ENCODE data around the gene CLMN. TPM values are rescaled to one million over a fixed set of nuclear protein-coding genes. Genes with fewer than 3 reads are reported as not detected.

CLMN gene
- total and polyA plus RNA-seq, 2 donors (not counting 1 experiment from before 2014, with no cell fraction given) = 9.6 to 51.5 TPM

- DNase-seq (no peak), ATAC-seq (ENCODE audit: low read depth) (no peak)
- POLR2A ChIA-PET = no interaction called here
- Histone ChIP-seq H3K4me1 (ENCODE audit: control insufficient read depth in 2 of 2, insufficient read depth in 2 of 2, low read length in 2 of 2) (peaks cover 34 to 44% of the 10 kb centered on the region in 2 donors), H2AFZ (ENCODE audit: insufficient read depth, low read depth, low read length, poor library complexity, severe bottlenecking) (no peak overlapping the region), H3K9ac (ENCODE audit: low read length) (no peak overlapping the region), H3K9me3 (ENCODE audit: control extremely low read depth in 1 of 3, control insufficient read depth in 2 of 3, insufficient read depth in 1 of 3, low read length in 2 of 3) (peaks cover 0 to 3% (median 0%) of the 10 kb centered on the region in 3 donors), H4K20me1 (ENCODE audit: control insufficient read depth, insufficient read depth, low read length, poor library complexity, severe bottlenecking) (no peaks in the 10 kb centered on the region), H3K27me3 (replicated peaks in 1 of 4; ENCODE audit: control extremely low read depth in 1 of 4, control insufficient read depth in 3 of 4, insufficient read depth in 4 of 4, low read length in 3 of 4) (no peaks in the 10 kb centered on the region), H3K36me3 (replicated peaks in 1 of 2; ENCODE audit: control extremely low read depth in 1 of 2, control insufficient read depth in 1 of 2, extremely low read depth in 1 of 2, insufficient read depth in 2 of 2, low read length in 1 of 2) (no peaks in the 10 kb centered on the region), H3K4me2 (replicated peaks; ENCODE audit: low read depth, low read length, poor library complexity, severe bottlenecking) (no peak overlapping the region), H3K27ac (ENCODE audit: low read length in 2 of 2) (no peak overlapping the region), H3K79me2 (ENCODE audit: control insufficient read depth, insufficient read depth, low read length) (no peaks in the 10 kb centered on the region), H3K4me3 (ENCODE audit: control extremely low read depth in 1 of 5, extremely low read depth in 1 of 5, insufficient read depth in 1 of 5, low read depth in 2 of 5, low read length in 4 of 5) (no peak overlapping the region)
- intact Hi-C loops (cut with micrococcal nuclease) = no loop called here
- peaks cover 43% of the 10 kb centered on the region for H3K4me1 Mint-ChIP-seq
- CTCF ChIA-PET = no interaction called here
- H3K4me3 Mint-ChIP-seq = no peak overlapping the region
- no peaks in the 10 kb centered on the region for H3K9me3 Mint-ChIP-seq (ENCODE audit: insufficient read depth)
- no peaks in the 10 kb centered on the region for H3K27me3 Mint-ChIP-seq
- peak overlapping the region; percentile 20 for H3K27ac Mint-ChIP-seq
- 80% methylated on average over 1 of the region's 6 CpGs for WGBS (ENCODE audit: insufficient coverage)
- TF ChIP-seq EZH2 (IDR thresholded peaks at IDR 0.05; ENCODE audit: borderline replicate concordance, insufficient read depth, low read depth, low read length, poor library complexity, severe bottlenecking) = no peak
- no peak for TF ChIP-seq CTCF (IDR thresholded peaks at IDR 0.05)
Measured at GRCh38 chr14:95323361-95323760, 3.7 kb upstream of the CLMN start.

- DNase-seq (no peak), ATAC-seq (ENCODE audit: low read depth) (no peak)
- H3K4me1 ChIP-seq (ENCODE audit: control insufficient read depth in 2 of 2, insufficient read depth in 2 of 2, low read length in 2 of 2) = peaks cover 31 to 41% of the 10 kb centered on the region in 2 donors
- no peaks in the 10 kb centered on the region for H3K36me3 ChIP-seq (replicated peaks in 1 of 2; ENCODE audit: control extremely low read depth in 1 of 2, control insufficient read depth in 1 of 2, extremely low read depth in 1 of 2, insufficient read depth in 2 of 2, low read length in 1 of 2)
- no peak overlapping the region for H3K4me2 ChIP-seq (replicated peaks; ENCODE audit: low read depth, low read length, poor library complexity, severe bottlenecking)
- H3K4me3 ChIP-seq (ENCODE audit: control extremely low read depth in 1 of 5, extremely low read depth in 1 of 5, insufficient read depth in 1 of 5, low read depth in 2 of 5, low read length in 4 of 5) = no peak overlapping the region
- no peak for TF ChIP-seq EZH2 (IDR thresholded peaks at IDR 0.05; ENCODE audit: borderline replicate concordance, insufficient read depth, low read depth, low read length, poor library complexity, severe bottlenecking)
- TF ChIP-seq CTCF (IDR thresholded peaks at IDR 0.05) = no peak
- intact Hi-C loops (cut with micrococcal nuclease) = no loop called here
- H3K9me3 Mint-ChIP-seq (ENCODE audit: insufficient read depth) = no peaks in the 10 kb centered on the region
- WGBS (ENCODE audit: insufficient coverage) = 100% methylated on average over 4 of the region's 4 CpGs
- POLR2A ChIA-PET = no interaction called here
- no peak overlapping the region for H2AFZ ChIP-seq (ENCODE audit: insufficient read depth, low read depth, low read length, poor library complexity, severe bottlenecking)
- no peaks in the 10 kb centered on the region for H3K27me3 ChIP-seq (replicated peaks in 1 of 4; ENCODE audit: control extremely low read depth in 1 of 4, control insufficient read depth in 3 of 4, insufficient read depth in 4 of 4, low read length in 3 of 4)
- H4K20me1 ChIP-seq (ENCODE audit: control insufficient read depth, insufficient read depth, low read length, poor library complexity, severe bottlenecking) = no peaks in the 10 kb centered on the region
- H3K27ac Mint-ChIP-seq = no peak overlapping the region
- H3K4me3 Mint-ChIP-seq = no peak overlapping the region
- no peaks in the 10 kb centered on the region for H3K27me3 Mint-ChIP-seq
- no peak overlapping the region for H3K9ac ChIP-seq (ENCODE audit: low read length)
- H3K9me3 ChIP-seq (ENCODE audit: control extremely low read depth in 1 of 3, control insufficient read depth in 2 of 3, insufficient read depth in 1 of 3, low read length in 2 of 3) = peaks cover 0 to 3% (median 0%) of the 10 kb centered on the region in 3 donors
- peaks cover 42% of the 10 kb centered on the region for H3K4me1 Mint-ChIP-seq
- CTCF ChIA-PET = no interaction called here
- no peaks in the 10 kb centered on the region for H3K79me2 ChIP-seq (ENCODE audit: control insufficient read depth, insufficient read depth, low read length)
- H3K27ac ChIP-seq (ENCODE audit: low read length in 2 of 2) = no peak overlapping the region
Measured at GRCh38 chr14:95322651-95323050, 2.9 kb upstream of the CLMN start.
